Measurements from ENCODE around the gene SENP3. TPM values are rescaled to one million over a fixed set of nuclear protein-coding genes. Genes with fewer than 3 reads are reported as not detected.

Gene SENP3
- total and polyA plus RNA-seq, 11 donors: 26.4 to 65.5 (median 29.1) TPM

DNA sequence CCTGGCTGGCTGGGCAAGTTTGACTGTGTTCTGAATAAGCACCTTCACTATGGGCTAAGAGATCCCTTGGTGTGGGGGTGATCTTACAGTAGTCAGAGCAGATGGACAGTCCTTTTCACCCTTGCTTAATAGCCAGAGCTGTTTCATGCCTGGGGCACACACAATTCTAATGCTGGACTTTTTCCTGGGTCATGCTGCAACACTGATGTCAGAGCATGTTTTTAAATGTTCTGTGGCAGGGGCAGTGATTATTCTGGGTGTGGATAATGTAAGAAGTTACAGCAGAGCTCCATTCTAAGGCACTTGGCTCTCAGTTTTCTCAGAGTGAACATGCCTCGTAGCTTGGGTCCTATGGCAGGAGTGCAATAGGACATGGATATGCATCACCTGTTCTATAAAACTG is 13.8 kb downstream of the SENP3 start:
- DNase-seq (no peak), ATAC-seq (no peak)
- Histone ChIP-seq H3K4me3 (peak overlapping the region in 2 of 12 donors; percentile 7 to 92), H3K4me1 (peaks cover 9 to 76% (median 42%) of the 10 kb centered on the region in 12 donors), H3K27ac (peak overlapping the region in 3 of 12 donors; percentile 29 to 98 (median 34)), H3K27me3 (no peaks in the 10 kb centered on the region), H3K36me3 (peaks cover 8 to 72% (median 64%) of the 10 kb centered on the region in 9 donors), H3K9me3 (no peaks in the 10 kb centered on the region)
- no peak for TF ChIP-seq POLR2A (IDR thresholded peaks at IDR 0.05)
- TF ChIP-seq, protein P1, sequence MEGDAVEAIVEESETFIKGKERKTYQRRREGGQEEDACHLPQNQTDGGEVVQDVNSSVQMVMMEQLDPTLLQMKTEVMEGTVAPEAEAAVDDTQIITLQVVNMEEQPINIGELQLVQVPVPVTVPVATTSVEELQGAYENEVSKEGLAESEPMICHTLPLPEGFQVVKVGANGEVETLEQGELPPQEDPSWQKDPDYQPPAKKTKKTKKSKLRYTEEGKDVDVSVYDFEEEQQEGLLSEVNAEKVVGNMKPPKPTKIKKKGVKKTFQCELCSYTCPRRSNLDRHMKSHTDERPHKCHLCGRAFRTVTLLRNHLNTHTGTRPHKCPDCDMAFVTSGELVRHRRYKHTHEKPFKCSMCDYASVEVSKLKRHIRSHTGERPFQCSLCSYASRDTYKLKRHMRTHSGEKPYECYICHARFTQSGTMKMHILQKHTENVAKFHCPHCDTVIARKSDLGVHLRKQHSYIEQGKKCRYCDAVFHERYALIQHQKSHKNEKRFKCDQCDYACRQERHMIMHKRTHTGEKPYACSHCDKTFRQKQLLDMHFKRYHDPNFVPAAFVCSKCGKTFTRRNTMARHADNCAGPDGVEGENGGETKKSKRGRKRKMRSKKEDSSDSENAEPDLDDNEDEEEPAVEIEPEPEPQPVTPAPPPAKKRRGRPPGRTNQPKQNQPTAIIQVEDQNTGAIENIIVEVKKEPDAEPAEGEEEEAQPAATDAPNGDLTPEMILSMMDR (IDR thresholded peaks at IDR 0.05): no peak
- intact Hi-C loops (cut with DNase I): loop anchor here in 4 of 10 donors (10.0 kb wide), 4 partner anchors 221 to 341 kb away; partner anchors contain the start of genes CTDNEP1 (in 1 of the 4), DVL2 (in 1 of the 4), ELP5 (in 1 of the 4) and GABARAP (in 1 of the 4)
- 50 to 100% (median 76%) methylated on average over 1 of the region's 1 CpG for WGBS, 4 donors

DNA sequence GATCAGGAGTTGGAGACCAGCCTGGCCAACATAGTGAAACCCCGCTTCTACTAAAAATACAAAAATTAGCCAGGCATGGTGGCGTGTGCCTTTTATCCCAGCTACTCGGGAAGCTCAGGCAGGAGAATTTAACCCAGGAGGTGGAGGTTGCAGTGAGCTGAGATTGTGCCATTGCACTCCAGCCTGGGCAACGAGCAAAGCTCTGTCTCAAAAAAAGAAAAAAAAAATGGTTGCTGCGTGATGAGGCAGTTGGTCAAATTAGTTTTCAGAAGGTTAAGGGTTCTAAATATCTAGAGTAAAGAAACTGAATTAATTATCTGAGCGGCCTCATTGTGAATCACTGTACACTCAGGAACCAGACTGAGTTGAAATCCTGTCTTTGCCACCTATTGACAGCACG is 14.2 kb downstream of the SENP3 start:
- Histone ChIP-seq H3K4me1 (peaks cover 9 to 78% (median 43%) of the 10 kb centered on the region in 12 donors), H3K27me3 (no peaks in the 10 kb centered on the region), H3K36me3 (peaks cover 8 to 72% (median 59%) of the 10 kb centered on the region in 9 donors), H3K4me3 (peak overlapping the region in 1 of 12 donors; percentile 92), H3K9me3 (no peaks in the 10 kb centered on the region), H3K27ac (peak overlapping the region in 1 of 12 donors; percentile 98)
- TF ChIP-seq, protein P1 (IDR thresholded peaks at IDR 0.05): no peak
- no peak for TF ChIP-seq POLR2A (IDR thresholded peaks at IDR 0.05)
- WGBS, 4 donors: 50 to 79% (median 72%) methylated on average over 7 of the region's 7 CpGs
- ATAC-seq (no peak), DNase-seq (no peak)
- intact Hi-C loops (cut with DNase I): loop anchor here in 4 of 10 donors (10.0 kb wide), 4 partner anchors 221 to 341 kb away; partner anchors contain the start of genes CTDNEP1 (in 1 of the 4), DVL2 (in 1 of the 4), ELP5 (in 1 of the 4) and GABARAP (in 1 of the 4)

DNA sequence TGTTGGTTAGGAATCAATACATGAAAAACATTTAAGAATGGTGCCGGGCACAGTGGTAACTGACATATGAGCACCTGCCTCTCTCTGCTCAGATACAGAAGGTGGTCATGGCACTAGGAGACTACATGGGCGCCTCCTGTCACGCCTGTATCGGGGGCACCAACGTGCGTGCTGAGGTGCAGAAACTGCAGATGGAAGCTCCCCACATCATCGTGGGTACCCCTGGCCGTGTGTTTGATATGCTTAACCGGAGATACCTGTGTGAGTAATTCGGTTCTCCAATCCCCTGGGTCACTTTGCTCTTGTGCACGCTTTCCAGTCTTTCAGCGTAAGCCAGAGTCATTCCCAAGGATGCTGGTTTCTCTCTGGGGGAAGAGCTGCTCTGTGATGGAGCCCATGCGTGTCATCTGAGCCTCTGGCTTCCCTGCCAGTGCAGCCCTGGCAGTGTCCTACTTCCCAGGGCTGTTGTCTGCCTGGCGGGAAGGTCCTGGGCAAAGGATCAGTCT is 14.8 kb downstream of the SENP3 start:
- H3K36me3 ChIP-seq: peaks cover 8 to 70% (median 54%) of the 10 kb centered on the region in 9 donors
- ATAC-seq (no peak), DNase-seq (no peak)
- 76 to 86% (median 79%) methylated on average over 14 of the region's 14 CpGs for WGBS, 4 donors
- H3K27ac ChIP-seq: no peak overlapping the region
- no peaks in the 10 kb centered on the region for H3K27me3 ChIP-seq
- no peaks in the 10 kb centered on the region for H3K9me3 ChIP-seq
- peaks cover 9 to 79% (median 41%) of the 10 kb centered on the region in 12 donors for H3K4me1 ChIP-seq
- H3K4me3 ChIP-seq: no peak overlapping the region
- intact Hi-C loops (cut with DNase I): loop anchor here in 4 of 10 donors (10.0 kb wide), 4 partner anchors 222 to 342 kb away; partner anchors contain the start of genes CTDNEP1 (in 1 of the 4), DVL2 (in 1 of the 4), ELP5 (in 1 of the 4) and GABARAP (in 1 of the 4)
- no peak for TF ChIP-seq POLR2A (IDR thresholded peaks at IDR 0.05)
- TF ChIP-seq, protein P1 (IDR thresholded peaks at IDR 0.05): no peak

Measured in heart left ventricle (tissue), 16 donors.